NCI-H146 treated with DMSO at 0.1 percent for 48 hours (cell line): ENCODE results near the gene PAQR6.
"Not testable (repeated sequence)": the region's sequence is repeated elsewhere in the genome, so short reads cannot be mapped to it uniquely, and the experiment has no call there.

Experiments
- DNase-seq: peaks from one replicate; lab custom pipeline; 2025; ENCODE audit not compliant: unreplicated experiment; lab: John Stamatoyannopoulos, UW

The PAQR6 gene

GRCh38 chr1:156233426-156234127 is 14.3 kb downstream of the PAQR6 start:
- no peak for DNase-seq

- no peak for DNase-seq
Measured at GRCh38 chr1:156232201-156232894, 15.5 kb downstream of the PAQR6 start.

DNA sequence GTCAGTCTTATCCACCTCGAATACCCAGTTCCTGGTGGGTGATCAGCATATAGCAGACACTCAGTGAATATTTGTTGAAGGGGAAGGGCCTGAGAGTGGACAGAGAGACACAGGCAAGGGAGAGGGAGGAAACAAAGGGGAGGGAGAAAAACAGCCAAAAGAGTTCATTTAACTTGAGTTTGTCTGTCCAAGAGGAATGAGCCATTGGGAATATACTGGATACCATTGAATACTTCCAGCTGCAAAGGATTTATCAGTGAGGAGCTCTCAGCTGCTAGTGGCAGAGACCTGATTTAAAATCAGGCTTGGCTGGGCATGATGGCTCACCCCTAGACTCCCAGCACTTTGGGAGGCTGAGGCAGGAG is 17.4 kb downstream of the PAQR6 start:
- no peak for DNase-seq

GRCh38 chr1:156229809-156230472 is 17.9 kb downstream of the PAQR6 start:
- DNase-seq: no peak

GRCh38 chr1:156228501-156228900 is 19.4 kb downstream of the PAQR6 start:
- DNase-seq: no peak

DNA sequence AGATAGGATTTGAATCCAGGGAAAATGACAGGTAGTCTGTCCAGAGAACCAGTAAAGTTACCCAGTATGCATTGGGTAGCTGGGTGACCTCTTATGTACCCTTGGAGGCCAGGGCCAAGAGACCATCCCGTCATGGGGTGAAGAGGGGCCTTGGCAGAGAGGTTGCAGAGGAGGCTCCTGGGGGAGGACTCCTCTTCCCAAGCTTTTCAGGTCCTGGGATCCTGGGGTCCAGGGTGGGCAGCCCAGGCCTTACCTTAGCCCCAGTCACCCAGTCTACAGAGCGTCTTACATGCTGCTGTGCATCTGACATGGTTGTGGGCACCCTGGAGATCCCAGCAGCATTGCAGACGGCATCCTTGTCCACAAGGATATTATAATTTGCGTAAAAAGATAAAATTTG is 21.1 kb downstream of the PAQR6 start:
- no peak for DNase-seq

- no peak for DNase-seq
Measured at GRCh38 chr1:156226116-156226538, 21.7 kb downstream of the PAQR6 start.

DNA sequence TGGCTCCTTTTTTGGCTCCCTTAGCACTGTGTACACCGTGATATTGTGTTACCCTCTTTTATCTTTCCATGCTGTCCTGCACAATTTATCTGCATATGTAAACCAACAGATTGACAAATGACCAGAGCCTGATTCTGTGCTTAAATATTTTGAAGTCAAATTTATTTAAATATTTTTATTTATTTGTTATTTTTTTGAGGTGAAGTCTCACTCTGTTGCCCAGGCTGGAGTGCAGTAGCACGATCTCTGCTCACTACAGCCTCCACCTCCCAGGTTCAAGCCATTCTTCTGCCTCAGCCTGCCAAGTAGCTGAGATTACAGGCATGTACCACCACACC is 22.2 kb downstream of the PAQR6 start:
- DNase-seq: no peak

DNA sequence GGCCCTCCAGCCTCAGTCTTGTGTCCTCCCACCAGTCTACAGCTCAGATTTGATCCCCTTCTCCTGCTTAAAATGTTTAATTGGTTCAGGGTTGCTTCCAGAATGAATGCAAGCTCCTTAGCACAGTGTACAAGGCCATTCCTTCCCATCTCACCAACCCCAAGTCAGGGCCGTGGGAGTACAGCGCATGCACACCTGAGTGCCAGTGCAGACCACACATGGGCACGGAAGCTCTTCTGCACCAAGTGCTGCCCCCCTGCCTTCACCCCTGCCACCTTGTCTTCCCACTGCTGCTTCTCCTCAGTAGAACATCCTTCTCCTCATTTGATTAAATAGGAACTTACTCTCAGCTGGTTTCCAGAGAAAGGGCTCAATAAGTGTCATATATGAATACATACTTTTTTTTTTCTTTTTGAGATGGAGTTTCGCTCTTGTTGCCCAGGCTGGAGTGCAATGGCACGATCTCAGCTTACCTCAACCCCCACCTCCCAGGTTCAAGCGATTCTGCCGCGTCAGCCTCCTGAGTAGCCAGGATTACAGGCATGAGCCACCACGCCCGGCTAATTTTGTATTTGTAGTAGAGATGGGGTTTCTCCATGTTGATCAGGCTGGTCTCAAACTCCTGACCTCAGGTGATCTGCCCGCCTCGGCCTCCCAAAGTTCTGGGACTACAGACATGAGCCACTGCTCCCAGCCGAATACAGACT is 25.7 kb downstream of the PAQR6 start:
- no peak for DNase-seq

DNA sequence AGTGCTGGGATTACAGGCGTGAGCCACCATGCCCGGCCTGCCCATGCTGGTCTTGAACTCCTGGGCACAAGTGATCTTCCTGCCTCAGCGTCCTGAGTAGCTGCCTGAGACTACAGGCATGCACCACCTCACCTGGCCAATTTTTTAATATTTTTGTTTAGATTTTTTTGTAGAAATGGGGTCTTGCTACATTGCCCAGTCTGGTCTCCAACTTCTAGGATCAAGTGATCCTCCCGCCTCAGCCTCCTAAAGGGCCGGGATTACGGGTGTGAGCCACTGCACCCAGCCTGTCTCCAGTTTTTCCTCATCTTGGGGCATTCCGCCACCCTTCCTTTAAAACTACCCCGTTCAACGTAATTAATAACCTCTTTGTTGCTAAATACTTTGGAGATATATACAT is 27.6 kb downstream of the PAQR6 start:
- DNase-seq: no peak

DNA sequence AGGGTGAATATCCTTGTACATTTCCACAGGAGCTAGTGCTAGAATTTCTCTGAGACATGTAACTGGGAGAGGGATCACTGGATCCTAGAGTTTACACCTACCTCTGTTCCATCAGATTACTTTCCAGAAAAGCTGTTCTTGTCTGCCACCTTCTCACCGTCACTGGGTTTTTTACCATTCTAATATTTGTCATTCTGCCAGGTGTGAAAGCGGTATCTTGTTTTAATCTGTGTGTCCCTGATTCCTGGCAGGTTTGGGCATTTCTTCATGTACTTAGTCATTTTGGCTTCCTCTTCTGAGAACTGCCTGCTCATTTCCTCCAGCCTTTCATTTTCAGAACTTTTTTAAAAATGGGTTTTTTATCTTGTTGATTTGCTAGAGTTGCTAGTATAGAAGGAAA is 30.0 kb downstream of the PAQR6 start:
- no peak for DNase-seq

DNA sequence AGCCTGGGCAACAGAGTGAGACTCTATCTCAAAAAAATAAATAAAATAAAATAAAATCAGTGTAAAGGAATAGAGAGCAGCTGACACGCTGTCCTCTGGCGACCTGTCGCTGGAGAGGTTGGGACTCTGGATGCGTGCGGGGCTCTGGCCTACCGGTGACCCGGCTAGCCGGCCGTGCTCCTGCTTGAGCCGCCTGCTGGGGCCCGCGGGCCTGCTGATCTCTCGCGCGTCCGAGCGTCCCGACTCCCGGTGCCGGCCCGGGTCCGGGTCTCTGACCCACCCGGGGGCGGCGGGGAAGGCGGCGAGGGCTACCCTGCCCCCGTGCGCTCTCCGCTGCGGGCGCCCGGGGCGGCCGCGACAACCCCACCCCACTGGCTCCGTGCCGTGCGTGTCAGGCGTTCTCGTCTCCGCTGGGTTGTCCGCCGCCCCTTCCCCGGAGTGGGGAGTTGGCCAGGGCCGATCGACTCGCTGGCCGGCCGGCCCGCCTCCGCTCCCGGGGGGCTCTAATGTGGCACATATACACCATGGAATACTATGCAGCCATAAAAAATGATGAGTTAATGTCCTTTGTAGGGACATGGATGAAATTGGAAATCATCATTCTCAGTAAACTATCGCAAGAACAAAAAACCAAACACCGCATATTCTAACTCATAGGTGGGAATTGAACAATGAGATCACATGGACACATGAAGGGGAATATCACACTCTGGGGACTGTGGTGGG is 31.3 kb downstream of the PAQR6 start:
- DNase-seq: not testable (repeated sequence)

DNA sequence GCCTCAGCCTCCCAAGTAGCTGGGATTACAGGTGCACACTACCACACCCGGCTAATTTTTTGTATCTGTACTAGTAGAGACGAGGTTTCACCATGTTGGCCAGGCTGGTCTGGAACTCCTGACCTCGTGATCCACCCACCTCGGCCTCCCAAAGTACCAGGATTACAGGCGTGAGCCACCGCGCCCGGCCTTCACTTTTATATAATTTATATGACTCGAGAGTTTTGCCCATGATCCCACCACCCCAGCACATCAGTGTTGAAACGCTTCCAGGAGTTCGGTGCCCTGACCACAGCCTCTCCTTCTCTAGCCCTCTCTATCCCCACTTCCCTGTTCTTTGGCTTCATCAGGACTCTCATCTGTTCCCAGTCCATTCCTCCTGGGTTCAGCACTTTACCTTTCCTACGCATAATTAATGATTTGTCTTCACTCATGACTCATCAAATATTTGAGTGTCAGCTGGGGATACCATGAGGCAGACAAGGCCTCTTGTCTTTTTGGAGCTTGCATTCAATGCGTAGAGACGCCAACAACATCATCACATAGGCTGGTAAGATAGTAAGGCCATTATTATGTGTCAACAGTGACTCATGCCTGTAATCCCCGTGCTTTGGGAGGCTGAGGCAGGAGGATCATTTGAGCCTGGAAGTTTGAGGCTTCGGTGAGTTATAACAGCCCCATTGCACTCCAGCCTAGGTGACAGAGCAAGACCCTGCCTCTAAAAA is 33.7 kb downstream of the PAQR6 start:
- no peak for DNase-seq

DNA sequence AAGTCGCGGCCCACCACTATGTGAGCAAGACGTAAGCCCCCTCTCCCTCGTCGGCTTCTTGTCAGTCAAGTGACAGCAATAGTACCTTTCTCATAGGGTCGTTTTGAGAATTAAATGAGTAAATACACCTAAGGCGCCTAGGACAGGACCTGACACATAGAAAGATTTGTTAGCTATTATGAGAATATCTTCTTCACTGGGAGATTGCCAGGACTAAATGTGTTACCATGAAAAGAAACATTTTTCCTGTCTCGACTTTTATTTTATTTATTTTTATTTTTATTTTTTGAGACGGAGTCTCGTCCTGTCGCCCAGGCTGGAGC is 34.3 kb downstream of the PAQR6 start:
- DNase-seq: no peak

- DNase-seq: peak; percentile 89
Measured at GRCh38 chr1:156212833-156213643, 34.8 kb downstream of the PAQR6 start, which contains the start of gene PMF1. Gene PMF1, plus strand, starts transcription at chr1:156213007. Its CDS starts 9 bp downstream, at chr1:156213016.

- DNase-seq: no peak
Measured at GRCh38 chr1:156212130-156212529, 35.7 kb downstream of the PAQR6 start.

GRCh38 chr1:156211243-156211642 is 36.6 kb downstream of the PAQR6 start:
- DNase-seq: no peak

DNA sequence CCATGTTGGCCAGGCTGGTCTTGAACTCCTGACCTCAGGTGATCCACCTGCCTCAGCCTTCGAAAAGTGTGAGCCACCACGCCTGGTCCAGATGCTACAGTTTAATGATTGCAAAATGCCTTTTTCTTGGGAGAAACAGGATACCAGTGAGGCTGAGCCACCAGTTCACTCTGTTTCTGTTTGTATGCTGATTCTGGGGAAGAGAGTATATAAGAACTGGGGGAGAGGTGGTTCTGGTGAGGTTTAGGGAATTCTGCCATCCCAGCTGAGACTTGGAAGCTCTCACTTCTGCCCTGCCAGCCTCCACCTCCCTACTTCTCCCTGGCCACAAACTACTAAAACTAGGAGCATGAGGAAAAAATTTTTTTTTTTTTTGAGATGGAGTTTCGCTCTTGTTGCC is 43.2 kb downstream of the PAQR6 start:
- no peak for DNase-seq

GRCh38 chr1:156203331-156203730 is 44.5 kb downstream of the PAQR6 start:
- no peak for DNase-seq

- no peak for DNase-seq
Measured at GRCh38 chr1:156200044-156200443, 47.8 kb downstream of the PAQR6 start.
